Osteocyte (in vitro differentiated cells): Measurements from ENCODE around the gene PRELP. TPM values are rescaled to one million over a fixed set of nuclear protein-coding genes. Genes with fewer than 3 reads are reported as not detected.

ENCODE experiments used
- DNase-seq: peaks from one replicate; pipeline ENCODE4 v3.0.0; 2021; ENCODE audit warnings: mixed read lengths; ENCODE audit not compliant: unreplicated experiment; ENCODE audit errors: extremely low spot score
- H3K27ac Mint-ChIP-seq: one replicate; pipeline ENCODE4 v1.8.0; 2021; ENCODE audit warnings: mild to moderate bottlenecking, mixed read lengths; ENCODE audit not compliant: unreplicated experiment
- H3K27me3 Mint-ChIP-seq: one replicate; pipeline ENCODE4 v1.8.0; 2021; ENCODE audit warnings: mixed read lengths; ENCODE audit not compliant: unreplicated experiment
- H3K36me3 Mint-ChIP-seq: one replicate; pipeline ENCODE4 v1.8.0; 2021; ENCODE audit warnings: mixed read lengths; ENCODE audit not compliant: unreplicated experiment
- H3K4me1 Mint-ChIP-seq: one replicate; pipeline ENCODE4 v1.8.0; 2021; ENCODE audit warnings: mixed read lengths; ENCODE audit not compliant: unreplicated experiment
- H3K4me3 Mint-ChIP-seq: one replicate; pipeline ENCODE4 v1.8.0; 2021; ENCODE audit warnings: mild to moderate bottlenecking, moderate library complexity, mixed read lengths; ENCODE audit not compliant: unreplicated experiment
- H3K9me3 Mint-ChIP-seq: one replicate; pipeline ENCODE4 v1.8.0; 2021; ENCODE audit warnings: mixed read lengths; ENCODE audit not compliant: unreplicated experiment
- CTCF ChIP-seq: fragments of 200-600 bp; sonication (generic); IDR thresholded peaks from 2 replicates; pipeline ENCODE4 v1.5.0; 2021; ENCODE audit warnings: antibody characterized with exemption, mild to moderate bottlenecking, moderate library complexity
- total RNA-seq: library from RNA; stranded (reverse); gene quantifications from 2 replicates; pipeline ENCODE4 v1.2.1, GENCODE V29; 2021

Gene PRELP
- total RNA-seq, 1 donor from 2014 or later = 1.0 TPM

GRCh38 chr1:203476216-203476814, 709 bp downstream of the PRELP start:
- no peak for DNase-seq
- Mint-ChIP-seq H3K4me3 (no peak overlapping the region), H3K36me3 (no peaks in the 10 kb centered on the region), H3K27me3 (no peaks in the 10 kb centered on the region), H3K27ac (peak overlapping the region; percentile 52), H3K4me1 (peaks cover 68% of the 10 kb centered on the region), H3K9me3 (no peaks in the 10 kb centered on the region)
- TF ChIP-seq CTCF = no peak

- DNase-seq = no peak
- Mint-ChIP-seq H3K36me3 (no peaks in the 10 kb centered on the region), H3K4me1 (peaks cover 74% of the 10 kb centered on the region), H3K9me3 (no peaks in the 10 kb centered on the region), H3K27me3 (no peaks in the 10 kb centered on the region), H3K27ac (no peak overlapping the region), H3K4me3 (no peak overlapping the region)
- no peak for TF ChIP-seq CTCF
Measured at GRCh38 chr1:203477748-203478147, 2.1 kb downstream of the PRELP start.

DNA sequence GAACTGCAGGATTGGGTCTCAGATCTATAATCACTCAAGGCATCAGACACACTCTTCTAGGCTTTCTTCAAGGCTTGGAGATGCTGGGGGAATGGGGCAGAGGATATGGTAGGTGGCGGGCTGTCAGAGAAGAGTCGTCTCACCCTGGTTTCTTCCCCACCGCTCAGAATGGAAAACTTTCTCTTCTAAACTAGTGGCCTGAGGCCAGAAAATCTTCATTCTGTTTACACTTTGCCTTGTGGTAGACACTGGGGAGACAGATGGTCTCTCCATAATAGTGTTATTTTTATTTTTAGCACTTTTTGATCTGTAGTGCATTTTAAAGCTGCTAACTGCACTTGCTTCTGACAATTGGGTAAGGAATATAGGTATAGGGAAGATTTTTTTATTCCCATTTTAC, 2.6 kb downstream of the PRELP start:
- TF ChIP-seq CTCF = no peak
- Mint-ChIP-seq H3K4me1 (peaks cover 74% of the 10 kb centered on the region), H3K27ac (peak overlapping the region; percentile 38), H3K27me3 (no peaks in the 10 kb centered on the region), H3K36me3 (no peaks in the 10 kb centered on the region), H3K4me3 (no peak overlapping the region), H3K9me3 (no peaks in the 10 kb centered on the region)
- no peak for DNase-seq

DNA sequence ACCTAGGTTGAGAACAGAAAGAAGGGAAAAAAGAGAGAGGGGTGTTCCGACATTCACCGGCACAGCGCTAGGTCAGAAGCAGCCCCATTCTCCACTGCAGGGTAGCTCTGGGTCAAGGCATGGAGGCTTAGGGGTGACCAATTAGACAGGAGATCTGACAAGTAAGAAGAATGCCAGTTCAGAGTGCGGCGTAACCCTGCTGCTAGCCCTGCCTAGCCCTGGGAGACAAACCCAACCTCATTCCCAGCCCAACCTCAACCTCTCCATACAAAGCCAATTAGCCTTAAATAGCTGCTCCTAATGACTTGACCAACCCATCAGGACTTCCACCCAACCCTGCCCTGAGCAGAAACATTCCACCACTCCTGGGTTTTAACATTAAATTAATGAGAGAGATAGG, 3.4 kb downstream of the PRELP start:
- Mint-ChIP-seq H3K36me3 (no peaks in the 10 kb centered on the region), H3K4me3 (no peak overlapping the region), H3K9me3 (no peaks in the 10 kb centered on the region), H3K4me1 (peaks cover 74% of the 10 kb centered on the region), H3K27me3 (no peaks in the 10 kb centered on the region), H3K27ac (peak overlapping the region; percentile 38)
- no peak for DNase-seq
- TF ChIP-seq CTCF = no peak

DNA sequence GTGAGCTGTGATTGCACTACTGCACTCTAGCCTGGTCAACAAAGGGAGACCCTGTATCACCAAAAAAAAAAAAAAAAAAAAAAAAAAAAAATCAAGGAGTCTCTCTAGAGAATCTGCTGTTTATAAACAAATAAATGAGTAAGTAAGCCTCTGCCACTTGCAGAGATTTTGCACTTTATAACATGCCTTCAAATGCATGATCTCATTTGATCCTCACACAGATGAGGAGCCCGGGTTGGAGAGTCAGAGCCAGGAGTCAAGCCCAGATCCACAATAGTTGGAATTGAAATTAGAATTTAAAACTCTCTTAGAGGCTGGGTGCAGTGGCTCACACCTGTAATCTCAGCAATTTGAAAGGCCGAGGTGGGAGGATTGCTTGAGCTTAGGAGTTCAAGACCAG, 4.0 kb downstream of the PRELP start:
- H3K4me3 Mint-ChIP-seq = no peak overlapping the region
- H3K4me1 Mint-ChIP-seq = peaks cover 70% of the 10 kb centered on the region

More for the DNA sequence above, 4.0 kb downstream of the PRELP start:
- no peak for TF ChIP-seq CTCF
- DNase-seq = no peak
- Mint-ChIP-seq H3K9me3 (no peaks in the 10 kb centered on the region), H3K27me3 (no peaks in the 10 kb centered on the region), H3K36me3 (no peaks in the 10 kb centered on the region), H3K27ac (peak overlapping the region; percentile 91)
